ENCODE data around the gene NPIPB2. TPM values are rescaled to one million over a fixed set of nuclear protein-coding genes. Genes with fewer than 3 reads are reported as not detected.
"Not testable (repeated sequence)": the region's sequence is repeated elsewhere in the genome, so short reads cannot be mapped to it uniquely, and the experiment has no call there.

The NPIPB2 gene
- polyA plus RNA-seq, 3 donors from 2014 or later, result 1.9 TPM; not detected in 2

DNA sequence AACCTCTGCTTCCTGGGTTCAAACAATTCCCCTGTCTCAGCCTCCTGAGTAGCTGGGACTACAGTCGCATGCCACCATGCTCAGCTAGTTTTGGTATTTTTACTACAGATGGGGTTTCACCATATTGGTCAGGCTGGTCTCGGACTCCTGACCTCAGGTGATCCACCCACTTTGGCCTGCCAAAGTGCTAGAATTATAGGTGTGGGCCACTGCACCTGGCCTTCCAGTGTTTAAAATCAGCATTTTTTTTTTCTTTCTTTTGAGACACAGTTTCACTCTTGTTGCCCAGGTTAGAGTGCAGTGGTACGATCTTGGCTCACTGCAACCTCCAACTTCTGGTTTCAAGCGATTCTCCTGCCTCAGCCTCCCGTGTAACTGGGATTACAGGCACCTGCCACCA lies 28.4 kb upstream of the NPIPB2 start:
- H3K27ac Mint-ChIP-seq; H3K9me3 Mint-ChIP-seq; H3K4me1 Mint-ChIP-seq; H3K36me3 Mint-ChIP-seq; H3K27me3 Mint-ChIP-seq (ENCODE audit: low read depth in 3 of 3); H3K4me3 Mint-ChIP-seq; DNase-seq: not testable (repeated sequence)

GRCh38 chr16:11968577-11968976 lies 26.7 kb upstream of the NPIPB2 start:
- no peaks in the 10 kb centered on the region for H3K9me3 Mint-ChIP-seq
- no peaks in the 10 kb centered on the region for H3K4me1 Mint-ChIP-seq
- no peak overlapping the region for H3K4me3 Mint-ChIP-seq
- H3K36me3 Mint-ChIP-seq, result no peaks in the 10 kb centered on the region
- H3K27ac Mint-ChIP-seq, result no peak overlapping the region
- no peak for DNase-seq
- peaks cover 0 to 3% (median 0%) of the 10 kb centered on the region in 3 donors for H3K27me3 Mint-ChIP-seq (ENCODE audit: low read depth in 3 of 3)

DNA sequence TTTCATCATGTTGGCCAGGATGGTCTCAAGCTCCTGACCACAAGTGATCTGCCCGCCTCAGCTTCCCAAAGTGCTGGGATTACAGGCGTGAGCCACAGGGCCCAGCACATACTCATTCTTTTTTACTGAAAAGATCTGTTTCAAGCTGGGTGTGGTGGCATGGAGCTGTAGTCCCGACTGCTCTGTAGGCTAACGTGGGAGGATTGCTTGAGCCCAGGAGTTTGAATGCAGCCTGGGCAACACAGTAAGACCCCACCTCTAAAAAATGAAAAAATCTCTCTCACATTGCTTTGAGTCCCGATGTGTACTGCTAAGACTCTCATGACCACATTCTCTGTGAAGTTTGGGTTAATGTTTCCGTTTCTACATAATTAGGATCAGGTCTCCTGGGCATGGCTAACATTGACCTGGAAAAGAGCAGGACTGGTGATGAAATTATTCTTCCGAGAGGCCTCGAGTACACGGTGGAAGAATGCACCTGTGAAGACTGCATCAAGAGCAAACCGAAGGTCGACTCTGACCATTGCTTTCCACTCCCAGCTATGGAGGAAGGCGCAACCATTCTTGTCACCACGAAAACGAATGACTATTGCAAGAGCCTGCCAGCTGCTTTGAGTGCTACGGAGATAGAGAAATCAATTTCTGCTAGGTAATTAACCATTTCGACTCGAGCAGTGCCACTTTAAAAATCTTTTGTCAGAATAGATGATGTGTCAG lies 25.5 kb upstream of the NPIPB2 start:
- Mint-ChIP-seq H3K27ac (no peak overlapping the region), H3K4me1 (no peaks in the 10 kb centered on the region), H3K9me3 (no peaks in the 10 kb centered on the region), H3K27me3 (ENCODE audit: low read depth in 3 of 3) (peaks cover 0 to 3% (median 0%) of the 10 kb centered on the region in 3 donors), H3K36me3 (no peaks in the 10 kb centered on the region), H3K4me3 (no peak overlapping the region)
- no peak for DNase-seq

DNA sequence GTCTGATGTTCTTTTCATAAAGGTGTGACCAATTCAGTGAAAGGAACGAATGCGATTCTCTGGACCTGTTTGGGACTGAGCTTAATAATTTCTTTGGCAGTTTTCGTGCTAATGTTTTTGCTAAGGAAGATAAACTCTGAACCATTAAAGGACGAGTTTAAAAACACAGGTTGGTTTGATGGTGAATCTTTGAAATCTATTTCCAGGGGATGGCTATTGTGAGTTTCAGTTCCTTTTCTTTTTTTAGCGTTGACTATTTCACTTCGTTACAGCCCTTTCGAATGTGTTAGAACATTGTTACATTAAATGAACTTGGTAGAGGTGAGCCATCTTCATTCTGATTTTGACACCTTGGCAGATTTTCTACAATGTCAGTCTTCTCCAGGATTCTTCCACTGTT lies 24.3 kb upstream of the NPIPB2 start:
- Mint-ChIP-seq H3K9me3 (no peaks in the 10 kb centered on the region), H3K36me3 (peaks cover 0 to under 1% (median 0%) of the 10 kb centered on the region in 3 donors), H3K27me3 (ENCODE audit: low read depth in 3 of 3) (peaks cover 0 to 3% (median 0%) of the 10 kb centered on the region in 3 donors), H3K4me1 (no peaks in the 10 kb centered on the region), H3K4me3 (no peak overlapping the region), H3K27ac (no peak overlapping the region)
- DNase-seq, result no peak

DNA sequence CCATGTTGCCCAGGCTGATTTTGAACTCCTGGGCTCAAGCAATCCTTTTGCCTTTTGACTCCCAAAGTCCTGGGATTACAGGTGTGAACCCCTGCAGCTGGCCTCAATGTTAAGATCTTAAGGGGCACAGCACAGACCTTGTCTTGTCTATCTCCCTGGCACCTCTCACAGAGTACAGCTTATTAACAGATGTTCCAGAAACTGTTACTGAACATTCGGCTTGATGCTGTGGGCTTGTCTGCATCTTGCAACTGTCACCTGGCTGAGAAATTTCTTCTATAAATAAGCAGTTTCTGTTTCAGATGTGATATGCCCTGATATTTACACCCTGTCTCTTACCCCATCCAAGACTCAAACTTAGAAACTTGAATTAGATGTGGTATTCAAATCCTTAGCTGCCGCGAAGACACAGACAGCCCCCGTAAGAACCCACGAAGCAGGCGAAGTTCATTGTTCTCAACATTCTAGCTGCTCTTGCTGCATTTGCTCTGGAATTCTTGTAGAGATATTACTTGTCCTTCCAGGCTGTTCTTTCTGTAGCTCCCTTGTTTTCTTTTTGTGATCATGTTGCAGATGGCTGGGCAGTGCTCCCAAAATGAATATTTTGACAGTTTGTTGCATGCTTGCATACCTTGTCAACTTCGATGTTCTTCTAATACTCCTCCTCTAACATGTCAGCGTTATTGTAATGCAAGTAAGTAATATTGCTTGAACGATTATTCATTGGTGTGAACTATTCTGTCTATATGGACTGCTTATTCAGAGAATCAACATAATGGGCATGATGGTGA lies 23.1 kb upstream of the NPIPB2 start, which contains the start of gene TNFRSF17:
TSS of gene TNFRSF17 (plus strand) at position 450 of the 791 bp plus-strand sequence. CDS start at position 565, 115 bp downstream.
- Mint-ChIP-seq H3K4me3 (no peak within 1 kb of the TSS), H3K27me3 (ENCODE audit: low read depth in 3 of 3) (peaks cover 0 to 2% (median 0%) of the 10 kb centered on the region in 3 donors), H3K27ac (no peak within 1 kb of the TSS), H3K9me3 (no peaks in the 10 kb centered on the region), H3K36me3 (peaks cover 0 to 3% (median 0%) of the 10 kb centered on the region in 3 donors), H3K4me1 (no peaks in the 10 kb centered on the region)
- DNase-seq, result no peak

- no peaks in the 10 kb centered on the region for H3K9me3 Mint-ChIP-seq
- H3K27me3 Mint-ChIP-seq (ENCODE audit: low read depth in 3 of 3), result peaks cover 0 to 2% (median 0%) of the 10 kb centered on the region in 3 donors
- peaks cover 0 to 3% (median 0%) of the 10 kb centered on the region in 3 donors for H3K36me3 Mint-ChIP-seq
- H3K4me3 Mint-ChIP-seq, result no peak overlapping the region
- DNase-seq, result no peak
- no peaks in the 10 kb centered on the region for H3K4me1 Mint-ChIP-seq
- no peak overlapping the region for H3K27ac Mint-ChIP-seq
Measured at GRCh38 chr16:11963706-11964105, 21.9 kb upstream of the NPIPB2 start.

- not testable (repeated sequence) for H3K4me3 Mint-ChIP-seq; DNase-seq; H3K36me3 Mint-ChIP-seq; H3K4me1 Mint-ChIP-seq; H3K27ac Mint-ChIP-seq; H3K9me3 Mint-ChIP-seq; H3K27me3 Mint-ChIP-seq (ENCODE audit: low read depth in 3 of 3)
Measured at GRCh38 chr16:11962978-11963377, 21.1 kb upstream of the NPIPB2 start.

DNA sequence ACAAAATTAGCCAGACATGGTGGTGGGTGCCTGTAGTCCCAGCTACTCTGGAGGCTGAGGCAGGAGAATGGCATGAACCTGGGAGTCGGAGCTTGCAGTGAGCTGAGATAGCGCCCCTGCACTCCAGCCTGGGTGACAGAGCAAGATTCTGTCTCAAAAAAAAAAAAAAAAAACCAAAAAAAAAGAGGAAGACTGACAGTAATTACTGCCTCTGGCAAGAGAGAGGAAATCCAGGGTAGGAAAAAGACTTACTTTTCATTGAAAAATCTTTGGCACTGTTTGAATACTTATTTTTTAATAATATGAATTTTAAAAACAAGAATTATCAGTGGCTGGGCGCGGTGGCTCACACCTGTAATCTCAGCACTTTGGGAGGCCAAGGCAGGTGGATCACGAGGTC lies 20.6 kb upstream of the NPIPB2 start:
- DNase-seq; H3K9me3 Mint-ChIP-seq; H3K27ac Mint-ChIP-seq; H3K4me3 Mint-ChIP-seq; H3K4me1 Mint-ChIP-seq; H3K36me3 Mint-ChIP-seq; H3K27me3 Mint-ChIP-seq (ENCODE audit: low read depth in 3 of 3): not testable (repeated sequence)

DNA sequence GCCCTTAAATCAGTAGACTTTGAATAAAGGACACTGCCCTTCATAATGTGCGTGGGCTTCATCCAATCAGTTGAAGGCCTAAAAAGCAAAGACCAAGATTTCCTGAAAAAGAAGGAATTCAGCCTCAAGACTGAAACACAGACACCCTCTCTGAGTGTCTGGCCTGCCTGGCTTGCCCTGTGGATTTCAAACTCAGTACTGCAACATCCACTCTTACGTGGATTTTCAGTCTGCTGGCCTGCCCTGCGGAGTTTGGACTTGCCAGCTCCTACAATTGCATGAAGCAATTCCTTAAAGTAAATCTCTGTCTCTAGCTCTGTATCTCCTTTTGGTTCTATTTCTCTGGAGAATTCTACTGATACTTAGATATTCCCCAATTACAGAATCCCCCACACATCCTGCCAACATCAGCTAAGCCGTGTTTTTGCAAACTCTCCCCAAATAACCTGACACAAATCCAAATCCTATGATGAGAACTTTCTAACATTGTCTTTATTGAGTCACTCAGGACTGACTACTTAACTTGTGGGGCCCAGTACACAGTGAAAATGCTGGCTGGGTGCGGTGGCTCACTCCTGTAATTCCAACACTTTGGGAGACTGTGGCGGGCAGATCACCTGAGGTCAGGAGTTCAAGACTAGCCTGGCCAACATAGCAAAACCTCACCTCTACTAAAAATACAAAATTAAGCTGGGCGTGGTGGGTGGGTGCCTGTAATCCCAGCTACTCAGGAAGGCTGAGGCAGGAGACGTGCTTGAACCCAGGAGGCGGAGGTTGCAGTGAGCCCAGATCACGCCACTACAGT lies 15.9 kb upstream of the NPIPB2 start:
- Mint-ChIP-seq H3K36me3 (peaks cover 0 to 3% (median 0%) of the 10 kb centered on the region in 3 donors), H3K27ac (no peak overlapping the region)

GRCh38 chr16:11956558-11956957 lies 14.7 kb upstream of the NPIPB2 start:
- Mint-ChIP-seq H3K9me3 (no peaks in the 10 kb centered on the region), H3K27ac (no peak overlapping the region), H3K4me1 (no peaks in the 10 kb centered on the region), H3K4me3 (no peak overlapping the region), H3K36me3 (peaks cover 0 to 3% (median 0%) of the 10 kb centered on the region in 3 donors), H3K27me3 (ENCODE audit: low read depth in 3 of 3) (no peaks in the 10 kb centered on the region)
- no peak for DNase-seq

More for the DNA sequence above, 15.9 kb upstream of the NPIPB2 start:
- no peak for DNase-seq
- Mint-ChIP-seq H3K27me3 (ENCODE audit: low read depth in 3 of 3) (no peaks in the 10 kb centered on the region), H3K4me1 (no peaks in the 10 kb centered on the region), H3K4me3 (no peak overlapping the region), H3K9me3 (no peaks in the 10 kb centered on the region)

GRCh38 chr16:11955713-11956123 lies 13.9 kb upstream of the NPIPB2 start:
- no peaks in the 10 kb centered on the region for H3K36me3 Mint-ChIP-seq
- H3K4me3 Mint-ChIP-seq, result no peak overlapping the region
- no peak overlapping the region for H3K27ac Mint-ChIP-seq
- H3K4me1 Mint-ChIP-seq, result no peaks in the 10 kb centered on the region
- H3K9me3 Mint-ChIP-seq, result no peaks in the 10 kb centered on the region
- H3K27me3 Mint-ChIP-seq (ENCODE audit: low read depth in 3 of 3), result no peaks in the 10 kb centered on the region
- no peak for DNase-seq

DNA sequence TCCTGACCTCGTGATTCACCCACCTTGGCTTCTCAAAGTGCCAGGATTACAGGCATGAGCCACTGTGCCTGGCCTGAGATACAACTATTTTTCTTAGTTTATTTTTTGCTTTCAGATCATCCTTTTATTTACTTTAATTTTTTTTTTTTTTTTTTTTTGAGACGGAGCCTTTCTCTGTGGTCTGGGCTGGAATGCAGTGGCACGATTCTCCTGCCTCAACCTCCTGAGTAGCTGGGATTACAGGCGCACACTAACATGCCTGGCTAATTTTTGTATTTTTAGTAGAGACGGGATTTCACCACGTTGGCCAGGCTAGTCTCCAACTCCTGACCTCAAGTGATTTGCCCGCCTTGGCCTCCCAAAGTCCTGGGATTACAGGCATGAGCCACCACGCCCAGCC lies 11.7 kb upstream of the NPIPB2 start:
- H3K36me3 Mint-ChIP-seq, DNase-seq: not testable (repeated sequence)

DNA sequence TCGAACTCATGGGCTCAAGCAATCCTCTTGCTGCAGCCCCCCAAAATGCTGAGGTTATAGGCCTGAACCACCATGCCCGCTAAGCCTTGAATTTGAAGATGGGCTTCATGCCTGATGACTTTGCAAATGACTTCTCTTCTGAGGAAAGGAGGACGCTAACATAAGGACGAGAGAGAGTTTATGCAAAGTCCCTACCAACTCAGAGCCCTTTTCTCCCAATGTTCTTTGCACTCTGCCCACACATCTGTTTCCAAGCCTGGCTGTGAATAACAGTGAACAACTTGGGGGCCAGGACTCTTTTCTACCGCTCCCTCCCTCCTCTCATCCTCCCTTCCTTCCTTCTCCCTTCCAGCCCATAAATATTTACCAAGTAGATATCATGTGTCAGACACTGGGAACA lies 8.5 kb upstream of the NPIPB2 start:
- DNase-seq, result no peak
- Mint-ChIP-seq H3K4me3 (no peak overlapping the region), H3K27ac (no peak overlapping the region), H3K4me1 (no peaks in the 10 kb centered on the region), H3K9me3 (no peaks in the 10 kb centered on the region), H3K27me3 (ENCODE audit: low read depth in 3 of 3) (no peaks in the 10 kb centered on the region), H3K36me3 (no peaks in the 10 kb centered on the region)

More for the DNA sequence above, 11.7 kb upstream of the NPIPB2 start:
- H3K27me3 Mint-ChIP-seq (ENCODE audit: low read depth in 3 of 3); H3K4me1 Mint-ChIP-seq; H3K4me3 Mint-ChIP-seq; H3K27ac Mint-ChIP-seq; H3K9me3 Mint-ChIP-seq: not testable (repeated sequence)

- Mint-ChIP-seq H3K27me3 (ENCODE audit: low read depth in 3 of 3) (no peaks in the 10 kb centered on the region), H3K9me3 (no peaks in the 10 kb centered on the region), H3K36me3 (no peaks in the 10 kb centered on the region), H3K4me1 (no peaks in the 10 kb centered on the region), H3K27ac (no peak overlapping the region), H3K4me3 (no peak overlapping the region)
- DNase-seq, result no peak
Measured at GRCh38 chr16:11949527-11949926, 7.7 kb upstream of the NPIPB2 start.
